CD14-positive monocyte (primary cell): ENCODE measurements around the gene SYPL1. TPM values are rescaled to one million over a fixed set of nuclear protein-coding genes. Genes with fewer than 3 reads are reported as not detected.
A peak's percentile ranks its signal among the peaks of the same experiment; 100 is the strongest.

Experiments
- DNase-seq, 3 donors: peaks; one replicate each; pipeline ENCODE4 v3.0.0-alpha.2; 2011 to 2022
- H2AFZ ChIP-seq: 2 replicates; pipeline ENCODE4 v1.6.0; 2012; ENCODE audit warnings: mild to moderate bottlenecking, low read depth, low read length, inconsistent platforms; ENCODE audit not compliant: insufficient read depth, poor library complexity, severe bottlenecking
- H3K27ac ChIP-seq, 2 donors: 1 replicate in 1 of 2; 2 replicates in 1 of 2; pipeline ENCODE4 v1.5.1; 2012 to 2013; ENCODE audit warnings: low read length in 2 of 2, control low read depth in 1 of 2, inconsistent platforms in 1 of 2, low read depth in 1 of 2, mild to moderate bottlenecking in 1 of 2
- H3K27me3 ChIP-seq, 2 donors: one replicate each; pipeline versions ENCODE4 v1.6.0 to v1.6.1; 2011 to 2013; ENCODE audit warnings: low read length in 2 of 2; ENCODE audit not compliant: control insufficient read depth in 2 of 2, insufficient read depth in 2 of 2
- H3K36me3 ChIP-seq, 2 donors: replicated peaks in 1 of 2; 1 replicate in 1 of 2; 2 replicates in 1 of 2; pipeline versions ENCODE4 v1.5.1 to v1.6.1; 2012 to 2013; ENCODE audit warnings: low read length in 2 of 2, control low read depth in 1 of 2, inconsistent platforms in 1 of 2, mild to moderate bottlenecking in 1 of 2; ENCODE audit not compliant: insufficient read depth in 2 of 2, control insufficient read depth in 1 of 2
- H3K4me1 ChIP-seq, 2 donors: 1 replicate in 1 of 2; 2 replicates in 1 of 2; pipeline versions ENCODE4 v1.5.1 to v1.6.1; 2012 to 2013; ENCODE audit warnings: low read length in 2 of 2, control low read depth in 1 of 2, inconsistent platforms in 1 of 2, mild to moderate bottlenecking in 1 of 2, moderate library complexity in 1 of 2; ENCODE audit not compliant: insufficient read depth in 2 of 2, control insufficient read depth in 1 of 2
- H3K4me2 ChIP-seq: replicated peaks from 2 replicates; pipeline ENCODE3; 2012; ENCODE audit warnings: low read length, moderate library complexity, mild to moderate bottlenecking; ENCODE audit not compliant: poor library complexity, severe bottlenecking; ENCODE audit errors: extremely low read depth
- H3K4me3 ChIP-seq, 3 experiments: fragments of 200-600 bp in 1 of 3; sonication (generic) in 1 of 3; replicated peaks in 1 of 3; 1 replicate in 2 of 3; 2 replicates in 1 of 3; pipeline ENCODE4 v1.5.1; 2011 to 2013; ENCODE audit warnings: low read length in 3 of 3, mild to moderate bottlenecking in 3 of 3, control low read depth in 2 of 3, low read depth in 2 of 3, inconsistent platforms in 1 of 3, moderate library complexity in 1 of 3
- H3K79me2 ChIP-seq: 2 replicates; pipeline ENCODE4 v1.6.0; 2012; ENCODE audit warnings: mild to moderate bottlenecking, control low read depth, inconsistent platforms, low read length, moderate library complexity; ENCODE audit not compliant: insufficient read depth
- H3K9ac ChIP-seq: 2 replicates; pipeline ENCODE4 v1.6.0; 2017; ENCODE audit warnings: low read length, mild to moderate bottlenecking; ENCODE audit not compliant: insufficient read depth, poor library complexity, severe bottlenecking
- H3K9me3 ChIP-seq, 2 donors: replicated peaks in 1 of 2; 1 replicate in 1 of 2; 2 replicates in 1 of 2; pipeline versions ENCODE4 v1.5.1 to v1.6.1; 2012 to 2013; ENCODE audit warnings: low read length in 2 of 2, control low read depth in 1 of 2; ENCODE audit not compliant: control insufficient read depth in 1 of 2, insufficient read depth in 1 of 2
- H4K20me1 ChIP-seq: 2 replicates; pipeline ENCODE4 v1.6.0; 2012; ENCODE audit warnings: mild to moderate bottlenecking, low read length, control low read depth, moderate library complexity; ENCODE audit not compliant: insufficient read depth
- H3K27ac Mint-ChIP-seq, 7 donors: one replicate each; pipeline ENCODE4 v1.8.0; 2020; ENCODE audit warnings: mild to moderate bottlenecking in 7 of 7, mixed read lengths in 7 of 7, moderate library complexity in 6 of 7, inconsistent platforms in 2 of 7
- H3K27me3 Mint-ChIP-seq, 3 donors: one replicate each; pipeline ENCODE4 v1.8.0; 2021 to 2022; ENCODE audit warnings: low read depth in 3 of 3, mild to moderate bottlenecking in 3 of 3, mixed read lengths in 3 of 3, moderate library complexity in 3 of 3, inconsistent platforms in 1 of 3
- H3K36me3 Mint-ChIP-seq, 2 donors: one replicate each; pipeline ENCODE4 v1.8.0; 2020; ENCODE audit warnings: mixed read lengths in 2 of 2, inconsistent platforms in 1 of 2, mild to moderate bottlenecking in 1 of 2
- H3K4me1 Mint-ChIP-seq: one replicate; pipeline ENCODE4 v1.8.0; 2020; ENCODE audit warnings: mild to moderate bottlenecking, mixed read lengths
- H3K4me3 Mint-ChIP-seq, 2 donors: one replicate each; pipeline ENCODE4 v1.8.0; 2020; ENCODE audit warnings: mild to moderate bottlenecking in 2 of 2, mixed read lengths in 2 of 2, moderate library complexity in 1 of 2
- H3K9me3 Mint-ChIP-seq, 7 donors: one replicate each; pipeline ENCODE4 v1.8.0; 2020 to 2022; ENCODE audit warnings: mixed read lengths in 7 of 7, mild to moderate bottlenecking in 6 of 7, moderate library complexity in 6 of 7, inconsistent platforms in 2 of 7
- WGBS: methylation state at CpG from one replicate; pipeline ENCODE4 v1.1.5; 2013; ENCODE audit warnings: missing lambda C conversion rate; ENCODE audit not compliant: insufficient coverage; 5-methylcytosine and 5-hydroxymethylcytosine counted together
- intact Hi-C, 2 donors: fragments of 100-400 bp; cut with micrococcal nuclease; formaldehyde crosslinking; loops; one replicate each; pipeline versions ENCODE4 v1.15.0 to v1.15.1; 2023
- polyA plus RNA-seq, 3 donors: library from polyadenylated mRNA; depleted of rRNA in 1 of 3; unstranded in 2 of 3; stranded (reverse) in 1 of 3; fragments of 300-500 nt in 2 of 3; fragments of >200 nt in 1 of 3; fragmentation: Illumina TruSeq in 2 of 3; gene quantifications; 1 replicate in 2 of 3; 2 replicates in 1 of 3; pipeline ENCODE4 v1.2.3, GENCODE V29; 2012 to 2021
- TF ChIP-seq, protein P1 (sequence below): fragments of 200-600 bp; IDR thresholded peaks from one replicate; pipeline ENCODE4 v1.8.0; 2022; ENCODE audit warnings: antibody characterized with exemption, mild to moderate bottlenecking

The SYPL1 gene
- polyA plus RNA-seq, 3 donors, result 22.3 to 82.1 (median 64.7) TPM

DNA sequence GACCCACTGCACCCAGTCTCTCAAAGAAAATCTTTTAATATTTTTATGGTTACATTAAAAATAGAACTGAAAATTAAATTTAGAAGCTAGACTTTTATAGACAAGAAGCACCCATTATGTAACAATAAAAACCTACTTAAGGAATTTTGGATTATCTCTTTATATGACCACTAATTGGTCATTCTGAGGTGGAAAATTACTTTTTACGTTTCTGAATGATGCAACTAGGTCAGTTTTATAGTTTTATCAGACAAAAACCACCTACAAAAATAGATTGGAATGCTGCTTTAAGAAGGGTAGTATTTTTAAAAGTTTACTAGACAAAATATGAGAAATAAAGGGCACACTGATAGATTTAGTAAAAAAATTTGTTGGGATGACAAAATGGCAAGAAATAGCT, 16.5 kb downstream of the SYPL1 start:
- no CpG with 5 or more reads among the region's 1 CpG for WGBS
- no peaks in the 10 kb centered on the region for H3K27me3 Mint-ChIP-seq
- H3K27ac Mint-ChIP-seq, result no peak overlapping the region
- Histone ChIP-seq H3K27me3 (no peaks in the 10 kb centered on the region), H3K4me1 (no peaks in the 10 kb centered on the region), H4K20me1 (peaks cover 27% of the 10 kb centered on the region), H3K4me2 (no peak overlapping the region), H2AFZ (no peak overlapping the region), H3K4me3 (no peak overlapping the region), H3K36me3 (peaks cover 57 to 82% of the 10 kb centered on the region in 2 donors), H3K9me3 (no peaks in the 10 kb centered on the region), H3K79me2 (peaks cover 22% of the 10 kb centered on the region), H3K27ac (no peak overlapping the region), H3K9ac (no peak overlapping the region)
- intact Hi-C loops, result no loop called here
- H3K4me1 Mint-ChIP-seq, result peaks cover 7% of the 10 kb centered on the region
- peaks cover 59 to 62% of the 10 kb centered on the region in 2 donors for H3K36me3 Mint-ChIP-seq
- TF ChIP-seq, protein P1, sequence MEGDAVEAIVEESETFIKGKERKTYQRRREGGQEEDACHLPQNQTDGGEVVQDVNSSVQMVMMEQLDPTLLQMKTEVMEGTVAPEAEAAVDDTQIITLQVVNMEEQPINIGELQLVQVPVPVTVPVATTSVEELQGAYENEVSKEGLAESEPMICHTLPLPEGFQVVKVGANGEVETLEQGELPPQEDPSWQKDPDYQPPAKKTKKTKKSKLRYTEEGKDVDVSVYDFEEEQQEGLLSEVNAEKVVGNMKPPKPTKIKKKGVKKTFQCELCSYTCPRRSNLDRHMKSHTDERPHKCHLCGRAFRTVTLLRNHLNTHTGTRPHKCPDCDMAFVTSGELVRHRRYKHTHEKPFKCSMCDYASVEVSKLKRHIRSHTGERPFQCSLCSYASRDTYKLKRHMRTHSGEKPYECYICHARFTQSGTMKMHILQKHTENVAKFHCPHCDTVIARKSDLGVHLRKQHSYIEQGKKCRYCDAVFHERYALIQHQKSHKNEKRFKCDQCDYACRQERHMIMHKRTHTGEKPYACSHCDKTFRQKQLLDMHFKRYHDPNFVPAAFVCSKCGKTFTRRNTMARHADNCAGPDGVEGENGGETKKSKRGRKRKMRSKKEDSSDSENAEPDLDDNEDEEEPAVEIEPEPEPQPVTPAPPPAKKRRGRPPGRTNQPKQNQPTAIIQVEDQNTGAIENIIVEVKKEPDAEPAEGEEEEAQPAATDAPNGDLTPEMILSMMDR, result no peak
- no peak overlapping the region for H3K4me3 Mint-ChIP-seq
- peaks cover 0 to 3% (median 0%) of the 10 kb centered on the region in 7 donors for H3K9me3 Mint-ChIP-seq
- no peak for DNase-seq

DNA sequence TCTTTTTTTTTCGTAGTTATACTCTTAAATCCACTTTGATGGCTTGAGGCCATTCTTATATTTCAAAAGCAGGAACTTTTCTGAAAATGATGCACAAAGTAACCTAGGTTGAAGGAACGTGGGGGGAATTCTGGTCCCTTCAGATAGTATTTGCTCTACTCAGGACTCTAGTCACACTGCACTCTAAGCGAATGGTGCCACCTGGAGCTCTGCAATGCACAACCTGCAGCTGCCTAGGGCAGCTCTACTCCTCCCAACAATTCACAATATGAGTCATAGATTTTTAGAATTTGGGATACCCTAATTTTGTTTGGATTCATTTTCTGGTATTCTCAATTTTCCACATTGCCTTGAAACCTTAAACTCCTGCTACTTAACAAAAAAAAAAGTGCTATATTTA, 17.3 kb downstream of the SYPL1 start:
- H3K9me3 ChIP-seq, result no peaks in the 10 kb centered on the region
- intact Hi-C loops, result no loop called here
- H3K4me1 ChIP-seq, result peaks cover 0 to 3% of the 10 kb centered on the region in 2 donors
- Mint-ChIP-seq H3K4me3 (no peak overlapping the region), H3K27me3 (no peaks in the 10 kb centered on the region), H3K9me3 (peaks cover 0 to 3% (median 0%) of the 10 kb centered on the region in 7 donors), H3K4me1 (peaks cover 8% of the 10 kb centered on the region), H3K36me3 (peaks cover 63 to 68% of the 10 kb centered on the region in 2 donors), H3K27ac (peak overlapping the region in 1 of 7 donors; percentile 23)
- no peak overlapping the region for H3K4me2 ChIP-seq
- no peaks in the 10 kb centered on the region for H3K27me3 ChIP-seq
- H4K20me1 ChIP-seq, result peaks cover 19% of the 10 kb centered on the region
- H2AFZ ChIP-seq, result no peak overlapping the region
- H3K27ac ChIP-seq, result no peak overlapping the region
- no peak overlapping the region for H3K4me3 ChIP-seq
- TF ChIP-seq, protein P1, result no peak
- no peak for DNase-seq
- no peak overlapping the region for H3K9ac ChIP-seq
- peaks cover 61 to 91% of the 10 kb centered on the region in 2 donors for H3K36me3 ChIP-seq
- H3K79me2 ChIP-seq, result peaks cover 13% of the 10 kb centered on the region
- WGBS, result no CpG with 5 or more reads among the region's 3 CpGs
